Stimulated activated effector memory CD8-positive, alpha-beta T cell treated with anti-CD3 and anti-CD28 coated beads, Interleukin-12 subunit alpha, Interleukin-12 subunit beta, amount 100 ng/mL, for 72 hours (primary cell): ENCODE data around the gene C1QA.

Source experiments
- ATAC-seq: fragments of 150-1000 bp; cut with Tn5 transposase; 2 replicates; pipeline ENCODE4 v1.10.0; 2021
- DNase-seq, 2 donors: peaks; one replicate each; pipeline ENCODE4 v3.0.0; 2021 to 2022; ENCODE audit warnings: low spot score in 2 of 2
- H3K27ac Mint-ChIP-seq: one replicate; pipeline ENCODE4 v1.8.0; 2022; ENCODE audit warnings: mild to moderate bottlenecking, mixed read lengths
- H3K36me3 Mint-ChIP-seq: one replicate; pipeline ENCODE4 v1.8.0; 2022; ENCODE audit warnings: mild to moderate bottlenecking, mixed read lengths
- H3K4me1 Mint-ChIP-seq: one replicate; pipeline ENCODE4 v1.8.0; 2022; ENCODE audit warnings: mixed read lengths
- H3K4me3 Mint-ChIP-seq: one replicate; pipeline ENCODE4 v1.8.0; 2022; ENCODE audit warnings: mild to moderate bottlenecking, mixed read lengths
- H3K9me3 Mint-ChIP-seq: one replicate; pipeline ENCODE4 v1.8.0; 2022; ENCODE audit warnings: mixed read lengths

Gene C1QA

GRCh38 chr1:22626237-22627157 lies 9.9 kb upstream of the C1QA start:
- Mint-ChIP-seq H3K9me3 (no peaks in the 10 kb centered on the region), H3K4me3 (no peak overlapping the region), H3K36me3 (no peaks in the 10 kb centered on the region), H3K27ac (no peak overlapping the region), H3K4me1 (no peaks in the 10 kb centered on the region)
- DNase-seq: no peak
- no peak for ATAC-seq

GRCh38 chr1:22627331-22627730 lies 9.1 kb upstream of the C1QA start:
- Mint-ChIP-seq H3K4me3 (no peak overlapping the region), H3K9me3 (no peaks in the 10 kb centered on the region), H3K36me3 (no peaks in the 10 kb centered on the region), H3K4me1 (no peaks in the 10 kb centered on the region), H3K27ac (no peak overlapping the region)
- no peak for DNase-seq
- no peak for ATAC-seq

GRCh38 chr1:22628698-22629444 lies 7.6 kb upstream of the C1QA start:
- H3K9me3 Mint-ChIP-seq: no peaks in the 10 kb centered on the region
- no peak overlapping the region for H3K4me3 Mint-ChIP-seq
- no peak overlapping the region for H3K27ac Mint-ChIP-seq
- no peaks in the 10 kb centered on the region for H3K36me3 Mint-ChIP-seq
- DNase-seq: no peak
- H3K4me1 Mint-ChIP-seq: peaks cover 2% of the 10 kb centered on the region
- ATAC-seq: no peak

- Mint-ChIP-seq H3K4me3 (no peak overlapping the region), H3K9me3 (no peaks in the 10 kb centered on the region), H3K27ac (no peak overlapping the region), H3K36me3 (no peaks in the 10 kb centered on the region), H3K4me1 (peaks cover 4% of the 10 kb centered on the region)
- no peak for ATAC-seq
- no peak for DNase-seq
These were observed 6.5 kb upstream of the C1QA start for GRCh38 chr1:22629886-22630285.

DNA sequence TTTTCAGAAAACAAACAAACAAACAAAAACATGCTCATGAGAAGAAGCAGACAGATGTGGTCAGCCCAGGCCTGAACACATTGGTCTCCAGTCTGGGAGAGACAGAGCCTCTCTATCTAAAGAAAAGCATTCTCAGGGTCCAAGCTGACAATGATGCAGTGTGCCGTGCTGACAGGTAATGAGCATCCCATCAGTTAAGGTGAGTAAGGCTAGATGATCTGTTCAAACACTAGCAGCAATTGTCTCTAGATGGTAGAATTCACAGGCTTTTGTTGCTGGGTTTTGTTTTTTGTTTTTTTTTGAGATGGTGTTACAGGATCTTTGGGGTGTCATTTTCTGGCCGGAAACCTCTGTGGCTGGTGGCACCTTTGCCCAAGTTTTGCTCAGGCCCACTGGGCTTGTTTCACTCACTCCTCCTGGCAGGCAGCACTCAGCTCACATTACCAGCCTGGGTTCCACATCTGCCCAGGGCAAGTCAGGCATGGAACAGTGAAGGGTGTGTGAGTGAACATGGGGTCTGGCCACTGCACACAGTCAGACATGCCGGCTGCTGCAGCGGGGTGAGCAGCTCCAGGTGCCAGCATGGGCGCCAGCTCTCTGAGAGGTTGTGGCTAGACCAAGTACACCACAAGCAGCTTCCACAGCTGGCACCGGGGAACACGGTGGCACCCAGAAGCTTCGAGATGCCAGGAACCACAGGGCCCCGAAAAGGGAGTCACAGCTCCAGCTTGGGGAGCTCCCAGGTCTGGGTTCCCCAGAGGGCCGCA lies 2.5 kb upstream of the C1QA start:
- no peak for DNase-seq
- Mint-ChIP-seq H3K4me1 (peaks cover 4% of the 10 kb centered on the region), H3K36me3 (no peaks in the 10 kb centered on the region), H3K9me3 (no peaks in the 10 kb centered on the region), H3K27ac (no peak overlapping the region), H3K4me3 (no peak overlapping the region)
- no peak for ATAC-seq

GRCh38 chr1:22635436-22635835 lies 992 bp upstream of the C1QA start:
- DNase-seq: no peak
- Mint-ChIP-seq H3K9me3 (no peaks in the 10 kb centered on the region), H3K36me3 (no peaks in the 10 kb centered on the region), H3K4me1 (peaks cover 4% of the 10 kb centered on the region), H3K4me3 (no peak overlapping the region), H3K27ac (no peak overlapping the region)
- ATAC-seq: no peak

- Mint-ChIP-seq H3K4me1 (peaks cover 4% of the 10 kb centered on the region), H3K27ac (no peak overlapping the region), H3K9me3 (no peaks in the 10 kb centered on the region), H3K4me3 (no peak overlapping the region), H3K36me3 (no peaks in the 10 kb centered on the region)
- ATAC-seq: no peak
- no peak for DNase-seq
These were observed 499 bp downstream of the C1QA start for GRCh38 chr1:22636927-22637326.

- ATAC-seq (no peak), DNase-seq (no peak)
- Mint-ChIP-seq H3K36me3 (no peaks in the 10 kb centered on the region), H3K27ac (no peak overlapping the region), H3K9me3 (no peaks in the 10 kb centered on the region), H3K4me1 (peaks cover 4% of the 10 kb centered on the region), H3K4me3 (no peak overlapping the region)
These were observed 1.5 kb downstream of the C1QA start for GRCh38 chr1:22637907-22638445.

- no peak for ATAC-seq
- H3K27ac Mint-ChIP-seq: no peak overlapping the region
- DNase-seq: no peak
- H3K4me3 Mint-ChIP-seq: no peak overlapping the region
- peaks cover 4% of the 10 kb centered on the region for H3K4me1 Mint-ChIP-seq
- no peaks in the 10 kb centered on the region for H3K9me3 Mint-ChIP-seq
- H3K36me3 Mint-ChIP-seq: no peaks in the 10 kb centered on the region
These were observed 2.2 kb downstream of the C1QA start for GRCh38 chr1:22638476-22639234.

- Mint-ChIP-seq H3K4me1 (no peaks in the 10 kb centered on the region), H3K9me3 (no peaks in the 10 kb centered on the region), H3K4me3 (no peak overlapping the region), H3K27ac (no peak overlapping the region), H3K36me3 (no peaks in the 10 kb centered on the region)
- DNase-seq (no peak), ATAC-seq (no peak)
These were observed 2.9 kb downstream of the C1QA start for GRCh38 chr1:22639286-22639685.

- ATAC-seq (no peak), DNase-seq (no peak)
- Mint-ChIP-seq H3K4me3 (no peak overlapping the region), H3K9me3 (no peaks in the 10 kb centered on the region), H3K27ac (no peak overlapping the region), H3K4me1 (no peaks in the 10 kb centered on the region), H3K36me3 (no peaks in the 10 kb centered on the region)
These were observed 4.8 kb downstream of the C1QA start for GRCh38 chr1:22641247-22641646.

- H3K27ac Mint-ChIP-seq: no peak overlapping the region
- DNase-seq (peak; percentile 63 to 84), ATAC-seq (peak; percentile 69)
- no peaks in the 10 kb centered on the region for H3K4me1 Mint-ChIP-seq
- no peaks in the 10 kb centered on the region for H3K36me3 Mint-ChIP-seq
- no peaks in the 10 kb centered on the region for H3K9me3 Mint-ChIP-seq
- no peak overlapping the region for H3K4me3 Mint-ChIP-seq
These were observed 5.6 kb downstream of the C1QA start for GRCh38 chr1:22641906-22642636.

GRCh38 chr1:22643381-22643780 lies 7.0 kb downstream of the C1QA start, which contains the start of gene C1QC:
TSS of gene C1QC (plus strand) at chr1:22643633. CDS start at chr1:22644024, 391 bp downstream.
- no peak within 1 kb of the TSS for H3K27ac Mint-ChIP-seq
- ATAC-seq: no peak
- H3K4me1 Mint-ChIP-seq: no peaks in the 10 kb centered on the region
- no peak within 1 kb of the TSS for H3K4me3 Mint-ChIP-seq
- no peak for DNase-seq
- no peaks in the 10 kb centered on the region for H3K9me3 Mint-ChIP-seq
- H3K36me3 Mint-ChIP-seq: no peaks in the 10 kb centered on the region

- DNase-seq (no peak), ATAC-seq (no peak)
- H3K4me1 Mint-ChIP-seq: no peaks in the 10 kb centered on the region
- H3K36me3 Mint-ChIP-seq: no peaks in the 10 kb centered on the region
- no peaks in the 10 kb centered on the region for H3K9me3 Mint-ChIP-seq
- no peak overlapping the region for H3K4me3 Mint-ChIP-seq
- H3K27ac Mint-ChIP-seq: no peak overlapping the region
These were observed 7.5 kb downstream of the C1QA start for GRCh38 chr1:22643928-22644327.
